ENCODE data around the gene USP54.

Gene USP54

DNA sequence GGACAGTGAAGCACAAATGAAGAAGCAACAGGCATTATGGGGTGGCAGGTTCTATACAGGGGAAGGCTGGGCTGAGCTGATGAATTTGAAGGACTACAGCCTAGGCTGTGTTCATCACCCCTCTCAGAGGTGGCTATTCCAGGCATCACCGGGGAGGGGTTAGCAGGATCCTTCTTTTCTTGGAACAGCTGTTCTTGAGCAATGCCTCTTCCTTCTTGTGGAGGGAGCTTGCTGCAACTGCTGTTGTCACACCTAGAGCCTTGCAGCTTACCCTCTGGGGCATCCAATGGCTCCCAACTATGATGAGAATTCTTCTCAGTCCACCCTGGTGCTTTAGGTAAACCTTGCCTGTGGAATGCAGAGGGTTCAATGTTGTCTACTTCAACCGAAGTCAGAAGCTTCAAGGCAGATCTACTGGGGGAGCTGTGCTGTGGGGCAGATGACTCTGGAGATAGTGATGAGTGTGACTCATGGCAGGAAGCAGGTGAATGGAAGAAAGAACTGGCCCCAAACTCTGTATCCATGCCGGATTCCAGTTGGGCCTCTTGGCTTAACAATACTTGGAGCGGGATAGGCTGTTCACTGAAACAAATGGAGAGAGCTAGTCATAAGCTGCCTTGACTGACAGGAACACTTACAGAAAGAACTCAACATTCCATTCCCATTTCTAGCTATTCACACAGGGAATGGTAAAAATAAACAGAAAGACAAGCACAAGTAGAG, 73.8 kb downstream of the USP54 start:
- DNase-seq: no peak

- no peak for DNase-seq
Observed at GRCh38 chr10:73512207-73512743, 78.9 kb downstream of the USP54 start.

- no peak for DNase-seq
Observed at GRCh38 chr10:73509695-73510094, 81.4 kb downstream of the USP54 start.

GRCh38 chr10:73506491-73506890, 84.7 kb downstream of the USP54 start:
- DNase-seq: no peak

- no peak for DNase-seq
Observed at GRCh38 chr10:73506074-73506473, 85.1 kb downstream of the USP54 start.

DNA sequence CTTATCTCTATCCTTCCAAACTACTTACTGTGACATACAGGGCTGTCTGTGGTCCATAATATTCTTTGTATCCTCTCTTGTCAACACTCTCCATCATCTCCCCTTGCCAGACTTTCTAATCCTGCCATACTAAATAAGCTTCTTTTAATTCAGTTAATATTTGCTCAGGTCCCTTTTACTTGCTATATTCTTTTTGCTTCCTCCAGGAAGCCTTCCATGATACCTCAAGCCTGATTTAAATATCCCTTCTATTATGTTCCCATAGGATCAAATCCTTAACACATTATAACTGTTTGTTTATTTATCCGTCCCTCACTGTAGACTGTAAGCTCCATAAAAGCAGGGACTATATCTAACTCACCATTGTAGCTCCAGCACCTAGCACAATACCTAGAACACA, 88.1 kb downstream of the USP54 start:
- no peak for DNase-seq

GRCh38 chr10:73501651-73502050, 89.5 kb downstream of the USP54 start:
- no peak for DNase-seq

GRCh38 chr10:73497623-73498022, 93.5 kb downstream of the USP54 start:
- DNase-seq: no peak

DNA sequence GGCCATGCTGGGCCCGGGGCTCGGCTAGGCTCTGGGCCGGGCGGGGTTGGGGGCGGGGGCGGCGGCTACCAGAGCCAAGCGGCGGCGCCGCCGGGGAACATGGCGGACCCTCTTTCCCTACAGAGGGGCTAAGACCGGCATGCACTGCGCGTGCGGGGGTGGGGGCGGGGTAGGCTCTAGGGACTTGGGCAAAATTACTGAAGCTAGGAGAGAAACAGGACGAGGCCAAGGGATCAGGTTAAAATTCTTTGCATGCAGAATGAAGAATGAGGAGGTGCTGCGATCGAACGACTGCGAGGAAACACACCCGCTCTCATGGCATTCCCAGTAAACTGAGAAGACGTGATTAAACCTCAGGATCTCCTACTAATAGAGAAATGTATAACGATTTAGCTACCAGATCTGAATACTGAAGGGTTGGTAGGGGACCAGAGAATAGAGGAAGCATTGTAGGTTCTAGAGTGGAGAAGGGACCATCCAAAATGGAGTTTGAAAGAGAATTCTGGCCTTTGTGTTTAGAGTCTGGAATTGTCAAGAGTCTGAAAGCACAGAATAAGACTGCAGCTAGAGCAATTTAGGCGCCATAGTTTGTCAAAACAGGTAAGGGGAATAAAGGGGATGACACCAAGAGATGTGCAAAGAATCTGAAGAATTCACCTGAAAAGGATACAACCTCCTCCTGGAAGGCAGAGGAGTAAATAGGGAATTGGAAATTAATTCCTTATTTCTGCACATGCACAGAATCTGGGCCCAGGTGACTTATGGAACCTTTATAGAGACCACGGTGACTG, 95.1 kb downstream of the USP54 start, which contains the start of gene PPP3CB:
TSS of gene PPP3CB (minus strand) at position 141 of the 791 bp plus-strand sequence. CDS start at position 6, 135 bp downstream.
- DNase-seq: peak; percentile 90

DNA sequence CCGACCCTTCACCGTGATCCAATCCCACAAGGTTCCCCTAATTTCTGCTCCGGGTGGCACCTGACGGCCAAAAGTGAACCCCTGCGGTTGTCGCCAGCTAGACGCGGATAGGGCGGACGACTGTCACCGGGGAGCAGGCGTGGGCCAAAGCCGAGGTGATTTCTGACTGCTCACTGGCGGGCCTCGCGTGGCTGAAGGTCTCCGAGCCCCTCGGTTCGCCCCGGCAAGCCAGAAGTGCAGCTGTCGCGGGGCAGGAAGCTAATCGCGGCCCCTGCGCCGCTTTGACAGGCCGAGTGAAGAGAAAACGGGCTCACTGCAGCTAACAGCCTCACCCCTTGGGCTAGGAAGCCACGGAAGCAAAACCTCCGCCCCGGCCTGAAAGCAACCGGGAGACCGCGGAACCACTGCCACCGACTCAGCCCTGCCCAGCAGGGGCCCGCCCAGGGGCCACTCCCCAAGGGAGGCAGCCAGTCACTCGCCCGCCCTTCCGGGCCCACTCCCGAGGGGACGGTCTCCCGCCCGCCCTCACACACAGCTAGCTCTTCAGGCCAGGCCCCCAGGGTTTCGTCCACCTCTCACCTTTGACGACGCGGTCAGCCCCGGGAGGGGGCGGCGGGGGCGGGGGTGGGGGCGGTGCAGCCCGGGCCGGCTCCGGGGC, 95.8 kb downstream of the USP54 start:
- peak; percentile 15 for DNase-seq

- DNase-seq: no peak
Observed at GRCh38 chr10:73494877-73495225, 96.3 kb downstream of the USP54 start.

DNA sequence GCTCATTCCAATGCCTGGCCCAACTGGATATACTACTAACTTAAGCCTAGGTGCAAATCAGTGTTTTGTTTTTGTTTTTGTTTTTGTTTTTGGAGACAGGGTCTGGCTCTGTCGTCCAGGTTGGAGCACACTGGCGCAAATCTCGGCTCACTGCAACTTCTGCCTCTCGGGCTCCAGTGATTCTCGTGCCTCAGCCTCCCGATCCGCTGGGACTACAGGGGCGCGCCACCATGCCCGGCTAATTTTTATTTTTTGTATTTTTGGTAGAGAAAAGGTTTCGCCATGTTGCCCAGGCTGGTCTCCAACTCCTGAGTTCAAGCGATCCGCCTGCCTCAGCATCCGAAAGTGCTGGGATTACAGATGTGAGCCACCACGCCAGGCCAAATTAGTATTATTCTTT, 96.9 kb downstream of the USP54 start:
- no peak for DNase-seq

GRCh38 chr10:73493781-73494180, 97.4 kb downstream of the USP54 start:
- no peak for DNase-seq

DNA sequence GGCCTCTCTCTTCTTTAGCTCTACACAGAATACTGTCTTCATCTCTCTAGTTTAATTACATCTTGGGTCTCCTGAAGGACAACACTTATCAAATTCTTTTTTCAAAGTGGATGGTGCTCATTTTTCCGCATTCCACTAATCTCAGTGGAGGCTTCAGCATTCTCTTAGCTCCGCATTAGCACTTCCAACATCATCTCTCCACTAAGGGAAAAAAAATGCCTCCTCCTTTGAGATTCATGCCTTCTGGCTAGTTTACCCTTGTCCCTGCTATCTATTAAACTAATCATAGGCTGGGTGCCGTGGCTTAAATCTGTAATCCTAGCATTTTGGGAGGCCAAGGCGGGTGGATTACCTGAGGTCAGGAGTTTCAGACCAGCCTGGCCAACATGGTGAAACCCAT, 104.5 kb downstream of the USP54 start:
- DNase-seq: no peak

DNA sequence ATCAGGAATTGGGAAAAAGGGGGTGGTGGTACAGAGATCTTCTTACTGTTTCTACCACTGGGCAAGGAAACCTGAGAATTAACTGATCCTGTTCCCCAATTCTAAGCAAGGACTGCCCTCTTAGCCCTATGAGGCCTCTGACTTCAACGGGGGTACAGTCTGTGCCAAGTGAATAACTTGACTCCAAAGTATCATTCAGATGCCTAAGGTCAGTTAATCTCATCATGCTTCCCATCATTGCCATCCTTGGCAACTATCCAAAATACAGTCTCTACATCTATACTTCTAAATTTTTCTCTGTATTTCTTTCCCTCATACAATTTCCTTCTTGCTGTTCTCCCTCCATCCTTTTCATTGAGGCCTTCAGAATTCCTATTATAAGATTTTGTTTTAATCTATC, 105.8 kb downstream of the USP54 start:
- no peak for DNase-seq

DNA sequence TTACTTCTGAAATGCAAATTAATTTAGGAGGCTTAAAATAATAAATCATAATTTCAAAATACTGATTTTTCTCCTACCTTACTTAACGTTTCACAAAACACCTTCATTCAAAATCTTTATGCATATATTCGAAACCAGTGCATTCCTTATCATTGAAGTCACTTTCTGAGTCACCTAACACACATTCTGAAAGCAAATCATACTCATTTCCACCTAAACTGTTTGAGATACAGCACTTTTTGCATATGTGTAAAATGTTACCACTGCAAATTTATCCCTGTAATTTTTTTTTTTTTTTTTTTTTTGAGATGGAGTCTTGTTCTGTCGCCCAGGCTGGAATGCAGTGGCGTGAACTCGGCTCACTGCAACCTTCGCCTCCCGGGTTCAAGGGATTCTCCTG, 111.0 kb downstream of the USP54 start:
- no peak for DNase-seq

DNA sequence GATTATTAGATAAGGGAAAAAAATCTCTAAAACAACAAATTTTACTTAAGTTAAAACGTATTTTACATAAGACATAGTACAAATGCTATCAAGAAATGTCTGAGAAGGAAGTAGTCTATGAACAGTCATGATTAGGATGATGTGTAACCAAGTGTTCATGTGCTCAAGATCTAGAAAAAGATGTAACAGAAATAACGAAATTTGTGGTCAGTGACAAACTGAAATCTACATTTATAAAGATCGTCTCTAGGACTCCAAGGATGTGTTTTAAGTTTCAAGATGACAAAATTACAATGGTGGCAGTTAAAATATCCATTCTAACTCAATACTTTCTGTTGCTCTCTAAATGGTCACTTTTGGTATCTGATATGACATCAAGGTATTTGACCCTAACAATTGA, 112.5 kb downstream of the USP54 start:
- no peak for DNase-seq

DNA sequence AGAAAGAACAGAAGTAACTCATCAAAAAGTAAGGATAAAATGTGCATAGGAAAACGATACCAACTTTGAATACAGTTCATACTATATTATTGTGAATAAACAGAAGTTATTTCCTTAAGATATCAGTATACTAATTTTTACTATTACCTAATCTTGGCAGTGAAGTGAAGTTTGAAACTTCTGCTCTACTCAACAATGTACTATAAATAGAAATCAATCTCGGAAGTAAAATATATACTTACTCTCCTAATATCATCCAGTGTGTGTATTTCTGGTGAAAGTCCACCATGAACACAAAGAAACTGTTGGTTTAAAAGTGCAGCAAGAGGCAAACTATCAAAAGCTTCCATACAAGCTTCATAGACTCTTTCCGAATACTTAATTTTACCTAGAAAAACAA, 119.9 kb downstream of the USP54 start:
- no peak for DNase-seq

- DNase-seq: no peak
Observed at GRCh38 chr10:73469579-73469978, 121.6 kb downstream of the USP54 start.

DNA sequence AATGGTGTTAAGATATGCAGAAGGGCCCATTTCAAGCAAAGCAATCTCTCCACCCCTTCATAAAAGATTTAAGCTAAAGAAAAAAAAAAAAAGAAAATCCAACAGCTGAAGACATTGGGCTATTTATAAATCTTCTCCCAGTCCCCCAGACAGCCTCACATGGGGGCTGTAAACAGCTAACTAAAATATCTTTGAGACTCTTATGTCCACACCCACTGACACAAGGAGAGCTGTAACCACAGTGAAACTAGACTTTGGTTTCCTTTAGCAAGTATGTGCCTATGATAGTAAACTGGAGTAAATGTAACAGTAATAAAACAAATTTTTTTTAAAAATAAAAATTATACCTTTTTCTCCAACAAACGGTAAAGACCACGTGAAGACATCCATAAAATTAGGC, 123.9 kb downstream of the USP54 start:
- DNase-seq: no peak

- no peak for DNase-seq
Observed at GRCh38 chr10:73465978-73466726, 125.0 kb downstream of the USP54 start.

DNA sequence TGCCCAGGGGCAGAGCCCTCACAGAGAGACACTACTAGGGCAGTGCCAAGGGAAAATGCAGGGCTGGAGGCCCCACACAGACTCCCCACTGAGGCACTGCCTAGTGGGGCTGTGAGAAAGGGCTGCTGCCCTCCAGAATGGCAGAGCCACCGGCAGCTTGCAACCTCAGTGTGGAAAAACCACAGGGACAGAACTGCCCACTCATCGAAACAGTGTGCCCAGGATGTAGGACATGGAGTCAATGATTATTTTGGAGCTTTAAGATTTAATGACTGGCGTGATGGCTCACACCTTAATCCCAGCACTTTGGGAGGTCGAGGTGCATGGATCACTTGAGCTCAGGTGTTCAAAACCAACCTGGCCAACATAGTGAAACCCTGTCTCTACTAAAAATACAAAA, 130.2 kb downstream of the USP54 start:
- DNase-seq: no peak
